Left renal pelvis (tissue), 4 donors: ENCODE data around the gene THSD7B. TPM values are rescaled to one million over a fixed set of nuclear protein-coding genes. Genes with fewer than 3 reads are reported as not detected.

ENCODE experiments used
- DNase-seq, 4 donors: peaks; one replicate each; pipeline ENCODE4 v3.0.0-alpha.2; 2013; ENCODE audit warnings: low read depth in 4 of 4, low spot score in 3 of 4
- polyA plus RNA-seq, 4 donors: library from polyadenylated mRNA; unstranded; fragments of 120-200 nt; gene quantifications; one replicate each; pipeline ENCODE4 v1.2.1, GENCODE V29; 2013; ENCODE audit not compliant: insufficient read length in 4 of 4

The THSD7B gene
- polyA plus RNA-seq, 4 donors, result 1.2 to 5.0 (median 4.0) TPM

- DNase-seq, result no peak
These were observed 466.3 kb downstream of the THSD7B start for GRCh38 chr2:137231628-137232027.

- DNase-seq, result no peak
These were observed 466.7 kb downstream of the THSD7B start for GRCh38 chr2:137232076-137232475.

DNA sequence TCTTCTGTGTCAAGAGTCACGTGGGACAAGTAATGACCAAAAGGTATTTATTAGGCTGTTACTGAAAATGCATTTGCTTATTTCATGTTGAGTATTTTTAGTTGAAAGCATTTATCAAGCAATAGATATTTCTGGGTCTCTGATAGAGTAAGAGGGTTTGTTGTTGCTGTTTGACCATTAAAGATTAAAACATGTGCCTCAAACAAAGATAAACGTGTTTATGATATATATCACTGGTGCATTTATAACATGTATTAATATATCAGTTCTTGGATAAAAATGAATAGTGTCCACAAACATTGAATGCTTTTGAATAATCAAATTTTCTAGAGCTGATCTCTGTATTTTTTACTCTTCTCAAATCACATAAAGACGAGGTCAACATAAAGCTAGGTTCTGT lies 467.7 kb downstream of the THSD7B start:
- DNase-seq, result no peak

- no peak for DNase-seq
These were observed 471.7 kb downstream of the THSD7B start for GRCh38 chr2:137237055-137237454.

DNA sequence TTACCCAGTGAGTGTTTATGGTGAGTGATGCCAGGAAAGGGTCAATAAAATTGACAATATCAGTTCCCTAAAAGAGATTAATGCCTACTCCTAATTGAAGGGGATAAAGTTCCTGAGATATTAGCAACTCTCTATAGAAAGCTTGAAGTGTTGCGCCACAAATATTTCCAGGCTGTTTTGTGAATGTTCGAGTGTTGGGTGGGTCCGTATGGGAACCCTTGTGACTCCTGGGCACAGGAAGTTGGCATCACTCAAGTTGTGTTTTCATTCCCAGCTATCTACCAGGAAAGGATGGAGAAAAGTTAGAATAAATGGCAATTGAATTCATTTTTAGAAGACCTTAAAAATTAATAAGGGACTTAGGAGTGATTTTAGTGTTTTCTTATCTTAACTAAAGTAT lies 472.7 kb downstream of the THSD7B start:
- no peak for DNase-seq

DNA sequence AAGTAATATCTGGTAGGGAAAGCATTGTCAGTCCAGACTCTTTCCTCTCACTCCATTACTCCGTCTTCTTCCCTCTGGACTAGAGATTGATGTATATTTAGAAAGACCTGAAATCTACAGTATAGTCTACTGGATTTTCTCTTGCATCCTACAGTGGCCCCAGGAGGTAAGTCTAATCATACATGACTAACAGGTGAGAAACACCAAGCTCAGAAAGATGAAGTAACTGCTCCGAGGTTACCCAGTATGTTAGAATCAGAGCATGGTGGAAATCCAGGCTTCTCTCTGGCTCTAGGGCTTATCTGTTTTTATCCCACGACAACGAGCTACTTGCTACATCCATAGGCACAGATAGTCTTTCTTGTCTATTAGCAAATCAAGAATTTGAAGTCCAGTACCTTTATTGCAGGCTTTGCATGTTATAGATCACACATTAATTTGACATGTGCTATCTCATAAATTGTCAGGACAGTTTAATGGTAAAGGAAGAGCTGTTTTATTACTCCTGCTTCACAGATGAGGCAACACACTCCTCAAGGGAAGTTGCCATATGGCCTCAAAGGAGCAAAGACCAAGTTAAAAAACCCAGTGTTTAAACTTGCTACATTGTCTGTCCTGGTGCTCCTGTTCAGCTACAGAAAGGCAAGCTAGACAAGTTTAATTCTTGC lies 484.3 kb downstream of the THSD7B start:
- no peak for DNase-seq

GRCh38 chr2:137250401-137250800 lies 485.1 kb downstream of the THSD7B start:
- DNase-seq, result no peak

GRCh38 chr2:137251045-137251444 lies 485.7 kb downstream of the THSD7B start:
- DNase-seq, result no peak

DNA sequence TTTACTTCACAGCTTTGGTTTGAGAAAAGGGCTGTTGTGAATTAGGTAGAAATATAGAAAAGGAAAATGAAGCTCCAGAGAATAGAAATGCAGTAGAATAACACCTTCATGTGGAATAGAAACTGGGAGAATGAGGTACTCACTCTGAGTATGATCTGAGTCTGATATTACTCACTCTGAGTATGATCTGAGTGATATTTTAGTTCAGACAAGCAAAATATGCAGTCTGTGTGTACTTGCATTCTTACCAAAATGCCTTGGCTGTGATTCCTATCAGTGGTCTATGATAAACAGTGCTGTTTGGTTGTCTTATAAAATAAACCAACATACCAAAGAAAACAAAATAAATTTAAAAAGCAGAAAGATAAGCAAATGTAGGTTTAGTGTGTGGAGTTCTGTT lies 487.6 kb downstream of the THSD7B start:
- no peak for DNase-seq

GRCh38 chr2:137254052-137254451 lies 488.7 kb downstream of the THSD7B start:
- DNase-seq, result no peak

DNA sequence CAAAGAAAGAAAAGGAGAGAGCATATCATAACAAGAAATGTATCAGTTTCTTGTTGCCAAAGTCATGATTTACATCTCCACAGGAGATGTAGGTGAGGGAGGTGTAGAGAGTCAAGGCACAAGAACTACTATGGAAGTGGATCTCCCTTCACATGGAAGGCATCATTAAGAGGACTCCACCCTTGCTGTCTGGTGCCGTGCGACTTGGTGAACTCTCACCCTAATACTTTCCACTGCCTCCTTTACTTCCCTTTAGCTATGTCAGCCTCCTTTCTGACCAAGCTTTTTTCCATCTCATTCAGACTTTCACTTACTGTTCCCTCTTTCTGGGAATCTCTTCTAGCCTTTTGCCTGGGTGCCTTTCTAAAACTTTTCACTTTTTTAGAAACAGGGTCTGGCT lies 490.0 kb downstream of the THSD7B start:
- no peak for DNase-seq

GRCh38 chr2:137255990-137256389 lies 490.6 kb downstream of the THSD7B start:
- no peak for DNase-seq

- no peak for DNase-seq
These were observed 496.7 kb downstream of the THSD7B start for GRCh38 chr2:137261881-137262585.

- no peak for DNase-seq
These were observed 497.2 kb downstream of the THSD7B start for GRCh38 chr2:137262594-137262993.

DNA sequence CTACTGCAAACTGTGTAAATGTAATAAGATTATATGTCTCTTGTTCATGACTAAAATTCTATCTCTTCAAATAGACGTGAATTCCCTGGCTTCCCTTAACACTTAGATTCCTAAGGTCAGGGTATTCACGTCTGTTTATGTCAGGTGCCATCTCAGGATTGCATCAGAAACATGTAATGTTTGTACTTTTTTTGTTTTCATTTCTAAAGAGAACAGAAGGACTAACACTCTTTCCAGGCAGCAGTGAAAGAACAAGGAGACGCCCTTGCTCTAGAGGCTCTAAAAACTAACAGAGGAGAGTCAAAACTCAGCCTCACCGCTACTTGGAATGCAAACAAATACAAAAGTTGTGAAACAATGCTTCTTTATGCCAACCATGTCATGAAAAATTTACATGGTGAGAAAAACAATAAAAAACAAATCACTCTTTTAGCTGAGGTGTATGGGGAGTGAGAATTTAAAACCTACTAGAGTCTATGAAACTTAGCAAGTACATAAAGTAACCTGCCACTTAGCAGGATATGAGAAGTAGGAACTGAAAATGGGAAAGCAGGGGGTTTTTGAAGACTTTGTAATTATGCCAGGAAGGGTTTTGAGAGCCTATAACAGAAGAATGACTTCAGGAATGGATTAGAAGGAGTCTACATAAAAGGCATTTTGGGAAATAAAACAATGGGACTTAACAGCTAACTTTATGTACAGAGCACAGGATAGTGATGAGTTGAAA lies 522.7 kb downstream of the THSD7B start:
- no peak for DNase-seq

- no peak for DNase-seq
These were observed 526.7 kb downstream of the THSD7B start for GRCh38 chr2:137291836-137292570.

- DNase-seq, result no peak
These were observed 533.0 kb downstream of the THSD7B start for GRCh38 chr2:137298377-137298776.

GRCh38 chr2:137300987-137301386 lies 535.6 kb downstream of the THSD7B start:
- DNase-seq, result no peak

GRCh38 chr2:137302957-137303356 lies 537.6 kb downstream of the THSD7B start:
- no peak for DNase-seq

DNA sequence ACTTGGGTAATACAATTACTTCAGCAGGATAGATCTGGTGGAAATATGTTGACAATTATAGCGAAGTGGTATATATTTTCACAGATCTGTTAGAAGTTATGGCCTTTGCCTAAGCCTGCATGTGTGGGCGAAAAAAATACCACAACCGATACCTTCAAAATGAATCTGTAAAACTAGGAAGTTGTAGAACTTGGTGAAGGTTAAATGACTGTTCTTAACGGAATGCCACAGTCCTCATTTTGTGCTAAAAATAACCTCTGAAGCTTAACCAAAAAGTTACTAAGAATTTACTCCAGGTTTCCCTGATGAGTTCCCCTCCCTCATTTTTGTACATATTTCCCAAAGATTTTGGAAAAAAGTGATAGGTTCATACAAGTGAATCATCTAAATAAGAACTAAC lies 550.7 kb downstream of the THSD7B start:
- DNase-seq, result no peak

DNA sequence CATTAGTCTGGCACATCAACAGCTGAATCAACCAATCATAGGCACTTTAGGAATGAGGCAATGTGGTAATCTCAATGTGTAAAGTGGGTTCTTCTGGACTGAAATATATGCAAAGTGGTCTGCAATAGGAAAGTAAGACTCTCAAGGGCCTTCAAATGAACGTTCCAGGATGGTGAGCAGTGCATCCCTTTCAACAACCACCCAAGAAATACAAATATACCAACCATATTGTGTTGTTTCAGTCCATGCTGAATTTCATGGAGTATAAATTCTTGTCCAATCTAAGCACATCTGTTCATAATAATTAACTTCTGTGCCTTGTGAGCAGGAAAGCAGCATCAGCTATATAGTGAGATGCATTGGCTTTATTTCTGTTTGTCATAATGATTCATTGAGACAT lies 556.2 kb downstream of the THSD7B start:
- no peak for DNase-seq
